Activated gamma-delta T cell (primary cell): ENCODE measurements around the gene PPARGC1A.

ENCODE experiments used
- DNase-seq: peaks from one replicate; lab custom pipeline; 2025; lab: John Stamatoyannopoulos, UW

PPARGC1A gene

GRCh38 chr4:23878912-23879732, 10.7 kb downstream of the PPARGC1A start:
- no peak for DNase-seq

DNA sequence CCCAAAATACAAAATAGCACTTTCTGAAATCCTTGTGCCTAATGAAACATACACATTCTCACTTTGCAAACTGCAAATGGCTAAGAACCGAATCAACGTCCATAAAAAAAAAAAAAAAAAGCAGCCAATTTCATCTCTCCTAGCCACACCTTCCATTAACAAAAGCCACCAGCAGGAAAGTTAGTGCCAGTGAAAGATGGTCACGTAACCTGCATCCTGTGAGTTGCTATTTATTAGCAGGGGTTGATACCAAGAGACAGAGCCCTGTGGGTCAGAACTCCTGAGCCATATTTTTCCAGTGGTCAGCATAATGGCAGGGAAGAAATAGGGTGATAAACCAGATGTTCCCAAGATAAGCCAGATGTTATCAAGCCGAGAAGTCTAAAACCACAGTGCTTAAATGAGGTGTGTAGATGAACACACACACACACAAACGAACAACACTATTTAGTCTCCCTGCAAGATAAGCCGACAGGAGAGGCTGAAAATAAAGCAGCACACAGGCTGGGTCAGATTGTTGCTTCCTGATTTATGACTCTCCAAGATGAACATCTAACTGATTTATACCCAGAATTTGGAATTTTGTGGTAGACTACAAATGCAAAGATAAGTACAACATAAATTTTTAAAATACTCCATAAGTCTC, 11.5 kb downstream of the PPARGC1A start:
- DNase-seq: no peak

- DNase-seq: no peak
Measured at GRCh38 chr4:23877758-23878229, 12.1 kb downstream of the PPARGC1A start.

DNA sequence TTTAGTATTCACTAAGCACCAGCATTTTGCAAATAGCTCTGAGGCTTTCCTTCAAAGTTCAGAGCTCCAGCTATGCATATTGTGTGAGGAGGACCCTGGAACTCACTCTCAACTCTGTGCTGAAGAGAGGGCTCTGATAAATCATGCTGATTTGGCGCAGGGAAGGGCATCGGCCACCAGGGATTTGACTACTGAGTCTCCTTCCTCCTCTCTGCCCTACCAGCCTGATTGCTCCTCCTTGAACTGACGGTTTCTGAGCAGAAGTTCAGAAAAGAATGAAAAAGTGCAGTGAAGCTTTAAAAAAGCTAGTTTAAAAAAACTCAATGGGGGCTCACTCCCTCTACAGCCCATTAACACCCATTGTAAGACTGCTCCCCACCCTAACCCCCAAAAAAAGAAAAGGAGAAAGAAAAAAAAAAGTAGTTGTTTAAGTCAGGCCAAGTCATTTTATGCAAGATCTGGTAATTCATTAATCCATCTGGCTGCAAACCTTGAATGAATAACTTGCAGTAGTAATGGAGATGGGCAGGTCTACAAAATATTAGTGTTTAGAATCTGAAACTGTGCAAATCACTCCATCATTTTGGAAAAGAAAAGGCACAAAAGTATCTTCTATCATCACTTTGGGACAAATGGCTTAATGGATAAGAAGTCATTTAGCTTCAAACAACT, 13.3 kb downstream of the PPARGC1A start:
- DNase-seq: no peak

DNA sequence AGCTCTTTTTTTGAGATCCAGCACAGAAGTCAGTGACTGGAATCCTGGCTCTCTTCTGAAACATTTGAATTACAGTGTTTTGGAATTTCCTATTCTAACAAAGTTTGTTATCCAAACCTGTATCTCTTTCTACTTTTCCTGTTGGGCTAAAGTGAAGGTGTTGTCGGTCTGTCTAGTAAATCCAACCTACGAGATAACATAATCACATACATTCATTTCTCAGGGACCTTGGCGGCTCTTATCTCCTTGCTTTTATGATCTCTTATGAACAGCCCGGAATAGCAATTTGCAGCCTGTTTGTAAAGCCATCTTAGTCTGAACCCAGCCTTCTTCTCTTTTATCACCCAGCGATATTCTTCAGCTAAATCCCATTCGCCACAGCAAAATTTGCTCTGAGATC, 14.5 kb downstream of the PPARGC1A start:
- DNase-seq: no peak

DNA sequence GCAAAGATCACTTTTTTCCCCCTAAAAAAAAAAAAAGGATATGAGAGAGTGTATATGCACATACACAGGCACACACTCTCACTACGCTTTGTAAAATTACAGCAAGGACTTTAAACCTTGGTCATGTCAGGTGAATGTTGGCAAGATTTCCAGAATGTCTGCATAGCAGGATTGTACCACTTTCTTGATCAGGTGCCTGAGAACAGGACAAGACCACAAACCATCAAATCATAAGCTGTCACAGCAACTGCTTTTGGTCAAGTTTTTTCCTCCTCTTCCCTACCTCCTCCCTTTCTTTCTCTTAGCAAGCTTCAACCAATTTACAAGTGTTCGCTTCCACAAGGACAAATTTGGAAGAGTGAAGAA, 15.3 kb downstream of the PPARGC1A start:
- DNase-seq: no peak

DNA sequence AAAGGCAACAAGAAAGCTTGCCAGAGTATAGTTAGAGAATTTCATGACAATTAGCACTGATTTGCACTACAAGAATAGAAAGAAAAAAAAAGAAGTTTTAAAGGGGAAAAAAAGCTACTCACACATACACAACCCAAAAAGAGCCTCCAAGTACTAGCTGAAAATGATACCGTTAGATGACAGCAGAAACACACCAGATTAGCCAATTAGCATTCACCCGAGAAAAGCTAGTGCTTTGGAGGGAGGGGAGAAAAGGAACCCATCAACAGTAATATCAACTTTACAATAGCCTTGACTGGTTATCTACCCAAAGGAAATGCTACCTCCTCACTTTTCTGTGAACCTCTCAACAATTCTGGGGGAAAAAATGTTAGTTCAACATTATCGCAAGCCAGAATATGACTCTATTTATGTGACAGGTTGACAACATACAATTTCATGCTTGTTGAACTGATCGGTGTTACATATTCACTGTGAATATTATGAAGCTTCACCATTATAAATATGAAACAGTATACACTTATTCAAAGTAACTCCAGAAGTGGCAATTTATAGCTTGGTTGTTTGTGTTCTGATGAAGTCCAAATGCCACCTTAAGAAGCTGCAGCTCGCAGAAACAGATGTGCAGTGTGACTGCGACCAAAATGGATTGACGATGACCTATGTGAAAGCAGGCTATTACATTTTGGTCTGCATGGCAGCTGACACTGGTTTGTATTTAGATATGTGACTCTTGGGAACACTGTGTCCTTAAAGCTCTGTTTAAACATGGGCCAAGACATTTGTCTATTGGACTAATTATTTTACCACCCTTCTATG, 15.9 kb downstream of the PPARGC1A start:
- no peak for DNase-seq

GRCh38 chr4:23871426-23871825, 18.4 kb downstream of the PPARGC1A start:
- no peak for DNase-seq

GRCh38 chr4:23866450-23867075, 23.3 kb downstream of the PPARGC1A start:
- DNase-seq: no peak

GRCh38 chr4:23861897-23862296, 27.9 kb downstream of the PPARGC1A start:
- DNase-seq: no peak

DNA sequence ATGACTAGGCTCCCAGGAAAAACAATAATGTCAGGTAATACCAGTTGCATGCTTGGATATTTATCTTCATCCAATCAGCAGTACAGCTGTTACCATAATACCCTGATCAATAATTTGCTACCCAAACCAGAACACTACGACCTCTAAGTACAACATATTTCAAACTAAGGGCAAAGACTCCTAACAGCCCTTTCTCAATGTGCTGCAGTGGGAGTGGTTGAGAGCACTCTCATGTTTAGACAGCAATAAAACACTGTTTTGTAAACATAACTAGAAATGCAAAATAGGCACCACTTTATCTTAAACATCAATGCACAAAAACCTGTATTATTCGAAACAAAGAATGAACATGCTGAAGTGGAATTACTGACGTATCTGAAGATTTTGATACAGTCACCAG, 28.9 kb downstream of the PPARGC1A start:
- no peak for DNase-seq

GRCh38 chr4:23857367-23857959, 32.4 kb downstream of the PPARGC1A start:
- no peak for DNase-seq

- no peak for DNase-seq
Measured at GRCh38 chr4:23856630-23857029, 33.2 kb downstream of the PPARGC1A start.

DNA sequence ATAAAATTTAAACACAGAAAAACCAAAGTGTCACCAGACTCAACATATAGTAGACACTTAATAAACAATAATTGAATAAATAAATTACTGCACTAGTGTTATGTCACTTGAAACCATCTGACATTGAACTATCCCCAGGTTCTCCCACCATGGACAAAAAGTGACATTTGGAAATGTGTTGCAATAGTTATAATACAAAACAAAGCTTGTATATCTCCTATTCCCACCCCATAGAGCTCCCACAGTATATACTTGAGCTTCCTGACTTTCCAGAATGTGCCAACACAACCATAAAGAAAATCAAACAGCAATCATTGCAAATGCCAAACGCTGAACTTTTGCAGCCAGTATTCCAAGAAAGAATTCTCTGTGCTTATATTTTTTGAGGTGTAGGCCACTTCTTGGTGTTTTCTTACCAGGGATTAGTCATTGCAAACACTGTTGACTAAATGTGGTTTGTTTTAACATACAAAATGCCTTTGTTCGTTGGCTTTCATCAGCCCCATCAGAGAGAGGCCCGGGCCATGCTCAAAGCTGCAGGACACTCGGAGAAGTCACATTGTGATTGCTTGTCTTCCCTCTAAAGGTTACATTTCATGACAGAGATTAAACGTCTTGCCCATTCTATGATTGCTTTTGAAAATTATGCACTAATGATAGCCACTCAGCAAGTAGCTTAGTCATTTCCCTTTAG, 33.8 kb downstream of the PPARGC1A start:
- DNase-seq: no peak

GRCh38 chr4:23853986-23854660, 35.7 kb downstream of the PPARGC1A start:
- DNase-seq: no peak

GRCh38 chr4:23851464-23851863, 38.4 kb downstream of the PPARGC1A start:
- DNase-seq: no peak

- no peak for DNase-seq
Measured at GRCh38 chr4:23847158-23847557, 42.7 kb downstream of the PPARGC1A start.

- DNase-seq: no peak
Measured at GRCh38 chr4:23844961-23845360, 44.9 kb downstream of the PPARGC1A start.

DNA sequence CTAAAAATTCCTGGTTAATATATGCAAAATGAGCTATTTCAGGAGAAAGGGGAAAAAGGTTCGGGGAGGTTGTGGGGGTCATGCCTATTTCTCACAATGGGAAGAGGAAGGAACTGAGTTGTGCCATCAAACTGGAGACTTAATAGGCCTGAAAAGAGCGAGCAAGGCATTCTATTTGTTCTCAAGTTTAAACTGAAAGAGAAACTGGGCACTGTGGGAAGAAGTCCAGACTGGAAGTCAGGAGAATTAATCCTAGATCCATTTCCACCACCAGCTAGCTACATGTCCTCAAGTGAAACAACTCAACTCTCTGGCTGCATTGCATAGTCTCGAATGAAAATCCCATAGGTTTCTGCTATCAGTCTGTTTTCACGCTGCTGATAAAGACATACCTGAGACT, 50.6 kb downstream of the PPARGC1A start:
- no peak for DNase-seq

GRCh38 chr4:23838607-23839006, 51.2 kb downstream of the PPARGC1A start:
- DNase-seq: no peak
